Smooth muscle cell (in vitro differentiated cells): ENCODE data around the gene NELL2. TPM values are rescaled to one million over a fixed set of nuclear protein-coding genes. Genes with fewer than 3 reads are reported as not detected.

Source experiments
- DNase-seq: peaks from one replicate; lab custom pipeline; 2025; ENCODE audit not compliant: unreplicated experiment; lab: John Stamatoyannopoulos, UW
- H2AFZ ChIP-seq: fragments of 200-600 bp; sonication (generic); 2 replicates; pipeline ENCODE4 v1.6.0; 2016; ENCODE audit warnings: antibody characterized with exemption, low read depth, mild to moderate bottlenecking
- H3F3A ChIP-seq: fragments of 200-600 bp; sonication (generic); 2 replicates; pipeline ENCODE4 v1.6.0; 2017; ENCODE audit warnings: antibody characterized with exemption, low read depth
- H3K27ac ChIP-seq: fragments of 200-600 bp; sonication (generic); 2 replicates; pipeline ENCODE4 v1.5.1; 2016; ENCODE audit warnings: low read depth, mild to moderate bottlenecking
- H3K27me3 ChIP-seq: fragments of 200-600 bp; sonication (generic); 2 replicates; pipeline ENCODE4 v1.6.1; 2016; ENCODE audit warnings: low read depth, mild to moderate bottlenecking
- H3K36me3 ChIP-seq: fragments of 200-600 bp; sonication (generic); 2 replicates; pipeline ENCODE4 v1.5.1; 2016; ENCODE audit warnings: low read depth
- H3K4me1 ChIP-seq: fragments of 200-600 bp; sonication (generic); 2 replicates; pipeline ENCODE4 v1.5.1; 2016; ENCODE audit warnings: low read depth
- H3K4me2 ChIP-seq: fragments of 200-600 bp; sonication (generic); 2 replicates; pipeline ENCODE4 v1.6.0; 2016; ENCODE audit warnings: mild to moderate bottlenecking
- H3K4me3 ChIP-seq: fragments of 200-600 bp; sonication (generic); 2 replicates; pipeline ENCODE4 v1.5.1; 2016; ENCODE audit warnings: mild to moderate bottlenecking
- H3K79me2 ChIP-seq: fragments of 200-600 bp; sonication (generic); 2 replicates; pipeline ENCODE4 v1.6.0; 2016; ENCODE audit warnings: low read depth, mild to moderate bottlenecking
- H3K9ac ChIP-seq: fragments of 200-600 bp; sonication (generic); 2 replicates; pipeline ENCODE4 v1.6.0; 2016; ENCODE audit warnings: low read depth
- H3K9me3 ChIP-seq: fragments of 200-600 bp; sonication (generic); replicated peaks from 2 replicates; pipeline ENCODE4 v1.5.1; 2016; ENCODE audit warnings: low read depth
- H4K20me1 ChIP-seq: fragments of 200-600 bp; sonication (generic); 2 replicates; pipeline ENCODE4 v1.6.0; 2016; ENCODE audit warnings: low read depth
- WGBS: methylation state at CpG from one replicate; pipeline ENCODE4 v1.1.7; 2016; ENCODE audit warnings: low lambda C conversion rate; 5-methylcytosine and 5-hydroxymethylcytosine counted together
- polyA plus RNA-seq: library from polyadenylated mRNA; unstranded; fragments of >200 nt; fragmentation: Nextera tagmentation; extraction: Ambion mirVana; gene quantifications from 2 replicates; pipeline ENCODE4 v1.2.1, GENCODE V29; 2016
- total RNA-seq: library from RNA; depleted of rRNA; stranded (reverse); fragments of >200 nt; gene quantifications from 2 replicates; pipeline ENCODE4 v1.2.3, GENCODE V29; 2014
- TF ChIP-seq, protein P1 (sequence below): fragments of 200-600 bp; sonication (generic); IDR thresholded peaks from 2 replicates; pipeline ENCODE4 v1.5.1; 2017; ENCODE audit warnings: borderline replicate concordance, mild to moderate bottlenecking, antibody characterized with exemption; ENCODE audit not compliant: insufficient read depth, poor library complexity, severe bottlenecking

The NELL2 gene
- total RNA-seq (0.18 and 16.8 TPM in 2 replicates), polyA plus RNA-seq (0.17 TPM in 1 of 2 replicates, not detected in the other)

DNA sequence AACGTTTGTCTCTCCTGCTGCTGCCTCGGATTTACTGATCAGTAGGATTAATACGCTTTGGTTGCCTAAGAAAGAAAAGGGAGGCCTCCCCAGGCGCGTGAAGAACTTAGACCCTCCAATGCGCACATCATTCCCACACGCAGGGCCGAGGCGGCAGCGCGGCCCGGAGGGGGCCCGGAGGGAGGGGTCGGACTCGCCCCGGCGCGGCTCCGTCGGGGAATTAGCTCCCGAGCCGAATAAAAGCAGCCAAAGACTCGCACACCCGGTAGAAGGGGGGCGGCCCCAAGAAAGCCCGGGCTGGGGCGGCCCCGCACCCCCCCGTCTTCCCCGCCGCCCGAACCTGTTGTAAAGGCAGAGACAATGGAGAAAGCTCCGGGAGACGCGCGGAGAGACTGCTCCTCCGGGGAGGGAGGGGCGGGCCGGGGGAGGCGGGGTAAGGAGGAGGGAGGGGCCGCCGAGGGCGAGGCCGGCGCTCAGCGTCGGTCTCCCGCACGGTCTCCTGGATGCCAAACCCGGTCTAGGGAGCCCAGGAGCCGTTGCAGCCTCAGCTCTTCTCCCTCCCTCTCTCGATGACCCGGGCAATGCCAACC, at the start of gene NELL2:
Gene NELL2, minus strand, starts transcription at position 362 of the 590 bp plus-strand sequence. CDS start 446 bp downstream, outside the sequence.
- H2AFZ ChIP-seq, result peak within 1 kb of the TSS; percentile 69
- TF ChIP-seq, protein P1, sequence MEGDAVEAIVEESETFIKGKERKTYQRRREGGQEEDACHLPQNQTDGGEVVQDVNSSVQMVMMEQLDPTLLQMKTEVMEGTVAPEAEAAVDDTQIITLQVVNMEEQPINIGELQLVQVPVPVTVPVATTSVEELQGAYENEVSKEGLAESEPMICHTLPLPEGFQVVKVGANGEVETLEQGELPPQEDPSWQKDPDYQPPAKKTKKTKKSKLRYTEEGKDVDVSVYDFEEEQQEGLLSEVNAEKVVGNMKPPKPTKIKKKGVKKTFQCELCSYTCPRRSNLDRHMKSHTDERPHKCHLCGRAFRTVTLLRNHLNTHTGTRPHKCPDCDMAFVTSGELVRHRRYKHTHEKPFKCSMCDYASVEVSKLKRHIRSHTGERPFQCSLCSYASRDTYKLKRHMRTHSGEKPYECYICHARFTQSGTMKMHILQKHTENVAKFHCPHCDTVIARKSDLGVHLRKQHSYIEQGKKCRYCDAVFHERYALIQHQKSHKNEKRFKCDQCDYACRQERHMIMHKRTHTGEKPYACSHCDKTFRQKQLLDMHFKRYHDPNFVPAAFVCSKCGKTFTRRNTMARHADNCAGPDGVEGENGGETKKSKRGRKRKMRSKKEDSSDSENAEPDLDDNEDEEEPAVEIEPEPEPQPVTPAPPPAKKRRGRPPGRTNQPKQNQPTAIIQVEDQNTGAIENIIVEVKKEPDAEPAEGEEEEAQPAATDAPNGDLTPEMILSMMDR, result no peak
- WGBS, result 2% methylated on average over 28 of the region's 53 CpGs
- peaks cover 66% of the 10 kb centered on the region for H3K27me3 ChIP-seq
- H3F3A ChIP-seq, result no peaks in the 10 kb centered on the region
- no peaks in the 10 kb centered on the region for H3K9me3 ChIP-seq
- H3K36me3 ChIP-seq, result no peaks in the 10 kb centered on the region
- H3K27ac ChIP-seq, result no peak within 1 kb of the TSS
- peak within 1 kb of the TSS; percentile 58 for H3K4me3 ChIP-seq
- H3K4me2 ChIP-seq, result peak within 1 kb of the TSS; percentile 97
- DNase-seq, result no peak
- H4K20me1 ChIP-seq, result no peaks in the 10 kb centered on the region
- peaks cover 4% of the 10 kb centered on the region for H3K4me1 ChIP-seq
- no peak within 1 kb of the TSS for H3K9ac ChIP-seq
- no peaks in the 10 kb centered on the region for H3K79me2 ChIP-seq

DNA sequence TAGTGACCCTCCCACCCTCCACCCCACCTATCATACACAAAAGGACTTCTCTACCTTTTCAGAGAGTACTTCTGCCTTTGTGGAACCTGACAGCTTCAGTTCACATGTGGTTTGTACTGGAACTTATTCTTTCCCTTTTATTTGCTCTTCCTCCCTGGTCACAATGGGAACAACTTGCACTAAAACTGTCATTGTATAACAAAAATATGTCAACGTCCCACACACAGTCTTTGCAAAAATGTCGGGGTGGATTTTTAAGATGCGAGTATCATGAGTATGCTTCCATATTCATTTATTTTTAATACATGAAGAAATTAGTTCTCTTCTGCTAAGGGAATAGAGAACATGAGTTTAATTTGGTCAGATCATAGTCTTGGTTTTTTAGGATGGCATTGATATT, 45.6 kb upstream of the NELL2 start:
- Histone ChIP-seq H4K20me1 (no peaks in the 10 kb centered on the region), H3K27ac (no peak overlapping the region), H3K27me3 (no peaks in the 10 kb centered on the region), H3F3A (no peaks in the 10 kb centered on the region), H2AFZ (no peak overlapping the region), H3K9me3 (no peaks in the 10 kb centered on the region), H3K4me1 (no peaks in the 10 kb centered on the region), H3K9ac (no peak overlapping the region), H3K36me3 (no peaks in the 10 kb centered on the region), H3K79me2 (no peaks in the 10 kb centered on the region), H3K4me2 (no peak overlapping the region), H3K4me3 (no peak overlapping the region)
- DNase-seq, result no peak
- WGBS, result 82% methylated on average over 3 of the region's 3 CpGs
- TF ChIP-seq, protein P1, result no peak

DNA sequence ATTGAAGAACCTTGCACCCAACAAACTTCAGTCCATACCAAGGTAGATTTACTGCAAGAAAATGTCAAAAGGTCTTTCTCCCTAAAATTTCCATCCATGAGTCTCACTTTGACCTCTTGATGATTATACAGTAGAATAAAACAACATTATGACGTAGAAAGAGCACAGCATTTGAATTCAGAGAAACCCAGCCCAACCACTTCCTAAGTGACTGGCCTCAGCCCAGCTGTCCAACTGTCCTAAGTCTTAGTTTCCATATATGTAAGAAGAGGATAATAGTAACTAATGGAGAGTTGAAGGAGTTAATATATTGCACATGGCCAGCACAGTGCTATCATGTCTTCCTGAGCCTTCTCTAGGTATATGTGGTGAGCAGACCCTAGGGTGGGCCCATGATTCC, 41.0 kb upstream of the NELL2 start:
- no peaks in the 10 kb centered on the region for H3K9me3 ChIP-seq
- no peak overlapping the region for H3K9ac ChIP-seq
- H3K4me3 ChIP-seq, result no peak overlapping the region
- TF ChIP-seq, protein P1, result no peak
- no peaks in the 10 kb centered on the region for H3F3A ChIP-seq
- H2AFZ ChIP-seq, result no peak overlapping the region
- 92% methylated on average over 1 of the region's 1 CpG for WGBS
- H3K4me1 ChIP-seq, result no peaks in the 10 kb centered on the region
- no peak overlapping the region for H3K27ac ChIP-seq
- no peaks in the 10 kb centered on the region for H3K79me2 ChIP-seq
- no peaks in the 10 kb centered on the region for H3K27me3 ChIP-seq
- no peaks in the 10 kb centered on the region for H3K36me3 ChIP-seq
- no peaks in the 10 kb centered on the region for H4K20me1 ChIP-seq
- no peak overlapping the region for H3K4me2 ChIP-seq
- no peak for DNase-seq

DNA sequence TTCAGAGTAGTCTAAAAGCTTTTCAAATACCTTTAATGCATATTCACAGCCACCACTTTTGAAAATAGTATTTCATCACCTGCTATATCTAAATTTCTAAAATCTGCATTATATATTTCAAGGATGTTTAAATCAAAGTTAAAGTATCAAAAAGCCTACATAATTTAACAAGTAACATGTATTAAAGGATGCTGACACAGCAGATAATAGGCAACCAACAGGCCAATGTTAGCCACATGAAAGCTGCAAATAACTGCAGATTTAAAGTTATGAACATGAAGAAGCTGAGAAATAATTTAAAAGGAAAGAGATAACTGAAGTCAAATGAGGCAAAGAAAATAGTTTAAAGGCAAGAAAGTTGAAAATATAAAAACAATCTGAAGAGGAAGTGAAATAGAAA, 39.8 kb upstream of the NELL2 start:
- H2AFZ ChIP-seq, result no peak overlapping the region
- no peak for DNase-seq

More for the DNA sequence above, 39.8 kb upstream of the NELL2 start:
- no peak overlapping the region for H3K9ac ChIP-seq
- H3K4me3 ChIP-seq, result no peak overlapping the region
- H3K9me3 ChIP-seq, result no peaks in the 10 kb centered on the region
- TF ChIP-seq, protein P1, result no peak
- no peaks in the 10 kb centered on the region for H3K36me3 ChIP-seq
- no peaks in the 10 kb centered on the region for H3K4me1 ChIP-seq
- H3K27me3 ChIP-seq, result no peaks in the 10 kb centered on the region
- no peaks in the 10 kb centered on the region for H4K20me1 ChIP-seq
- H3K79me2 ChIP-seq, result no peaks in the 10 kb centered on the region
- H3K4me2 ChIP-seq, result no peak overlapping the region
- H3F3A ChIP-seq, result no peaks in the 10 kb centered on the region
- no peak overlapping the region for H3K27ac ChIP-seq
